ENCODE measurements around the gene NANOS3.

NANOS3 gene

GRCh38 chr19:13894552-13894951 lies 17.6 kb downstream of the NANOS3 start:
- Histone ChIP-seq H3K9me3 (ENCODE audit: low read length) (no peaks in the 10 kb centered on the region), H3K4me1 (ENCODE audit: insufficient read depth, low read length, severe bottlenecking) (no peaks in the 10 kb centered on the region), H3K36me3 (ENCODE audit: insufficient read depth, low read length) (no peaks in the 10 kb centered on the region), H3K9me2 (ENCODE audit: low read depth, low read length) (no peaks in the 10 kb centered on the region), H3K4me2 (ENCODE audit: low read length) (no peak overlapping the region), H2AFZ (ENCODE audit: low read length) (no peak overlapping the region), H4K20me1 (ENCODE audit: insufficient read depth, low read length) (no peaks in the 10 kb centered on the region), H3K79me2 (ENCODE audit: insufficient read depth, low read length) (no peaks in the 10 kb centered on the region), H3K27me3 (ENCODE audit: insufficient read depth, low read length) (no peaks in the 10 kb centered on the region), H3K27ac (ENCODE audit: low read depth, low read length, poor library complexity, severe bottlenecking) (no peak overlapping the region), H3F3A (ENCODE audit: insufficient read depth, low read length) (no peaks in the 10 kb centered on the region), H3K4me3 (ENCODE audit: low read depth, low read length, poor library complexity, severe bottlenecking) (no peak overlapping the region), H3K9ac (ENCODE audit: low read length) (no peak overlapping the region)
- TF ChIP-seq EZH2 (IDR thresholded peaks at IDR 0.05; ENCODE audit: borderline replicate concordance, low read length), result no peak
- TF ChIP-seq CTCF (IDR thresholded peaks at IDR 0.05; ENCODE audit: low read length), result no peak

GRCh38 chr19:13896227-13896626 lies 19.3 kb downstream of the NANOS3 start:
- no peaks in the 10 kb centered on the region for H4K20me1 ChIP-seq (ENCODE audit: insufficient read depth, low read length)

GRCh38 chr19:13899393-13899792 lies 22.5 kb downstream of the NANOS3 start:
- Histone ChIP-seq H3K79me2 (ENCODE audit: insufficient read depth, low read length) (no peaks in the 10 kb centered on the region), H4K20me1 (ENCODE audit: insufficient read depth, low read length) (no peaks in the 10 kb centered on the region), H3K9me2 (ENCODE audit: low read depth, low read length) (no peaks in the 10 kb centered on the region), H3K4me2 (ENCODE audit: low read length) (no peak overlapping the region), H3F3A (ENCODE audit: insufficient read depth, low read length) (no peaks in the 10 kb centered on the region), H3K27me3 (ENCODE audit: insufficient read depth, low read length) (no peaks in the 10 kb centered on the region), H2AFZ (ENCODE audit: low read length) (no peak overlapping the region), H3K4me1 (ENCODE audit: insufficient read depth, low read length, severe bottlenecking) (no peaks in the 10 kb centered on the region), H3K4me3 (ENCODE audit: low read depth, low read length, poor library complexity, severe bottlenecking) (no peak overlapping the region), H3K9ac (ENCODE audit: low read length) (no peak overlapping the region), H3K36me3 (ENCODE audit: insufficient read depth, low read length) (no peaks in the 10 kb centered on the region), H3K9me3 (ENCODE audit: low read length) (no peaks in the 10 kb centered on the region), H3K27ac (ENCODE audit: low read depth, low read length, poor library complexity, severe bottlenecking) (no peak overlapping the region)
- TF ChIP-seq CTCF (IDR thresholded peaks at IDR 0.05; ENCODE audit: low read length), result no peak
- no peak for TF ChIP-seq EZH2 (IDR thresholded peaks at IDR 0.05; ENCODE audit: borderline replicate concordance, low read length)

More at GRCh38 chr19:13896227-13896626, 19.3 kb downstream of the NANOS3 start:
- H3K27me3 ChIP-seq (ENCODE audit: insufficient read depth, low read length), result no peaks in the 10 kb centered on the region
- TF ChIP-seq CTCF (IDR thresholded peaks at IDR 0.05; ENCODE audit: low read length) (no peak), EZH2 (IDR thresholded peaks at IDR 0.05; ENCODE audit: borderline replicate concordance, low read length) (no peak)
- H2AFZ ChIP-seq (ENCODE audit: low read length), result no peak overlapping the region
- no peak overlapping the region for H3K27ac ChIP-seq (ENCODE audit: low read depth, low read length, poor library complexity, severe bottlenecking)
- no peaks in the 10 kb centered on the region for H3K9me2 ChIP-seq (ENCODE audit: low read depth, low read length)
- H3K36me3 ChIP-seq (ENCODE audit: insufficient read depth, low read length), result no peaks in the 10 kb centered on the region
- no peaks in the 10 kb centered on the region for H3K4me1 ChIP-seq (ENCODE audit: insufficient read depth, low read length, severe bottlenecking)
- H3K9ac ChIP-seq (ENCODE audit: low read length), result no peak overlapping the region
- no peaks in the 10 kb centered on the region for H3K79me2 ChIP-seq (ENCODE audit: insufficient read depth, low read length)
- no peak overlapping the region for H3K4me3 ChIP-seq (ENCODE audit: low read depth, low read length, poor library complexity, severe bottlenecking)
- no peaks in the 10 kb centered on the region for H3F3A ChIP-seq (ENCODE audit: insufficient read depth, low read length)
- no peaks in the 10 kb centered on the region for H3K9me3 ChIP-seq (ENCODE audit: low read length)
- no peak overlapping the region for H3K4me2 ChIP-seq (ENCODE audit: low read length)
